Endodermal cell (in vitro differentiated cells): ENCODE measurements around the gene NHLH1. TPM values are rescaled to one million over a fixed set of nuclear protein-coding genes. Genes with fewer than 3 reads are reported as not detected.

Experiments used
- DNase-seq: peaks from one replicate; pipeline ENCODE4 v3.0.0-alpha.2; 2017
- H3K27ac ChIP-seq: 2 replicates; pipeline ENCODE4 v1.5.1; 2013; ENCODE audit warnings: mild to moderate bottlenecking, low read depth, low read length, moderate library complexity
- H3K27me3 ChIP-seq: 2 replicates; pipeline ENCODE4 v1.6.1; 2013; ENCODE audit warnings: mild to moderate bottlenecking, low read length, moderate library complexity; ENCODE audit not compliant: insufficient read depth, control insufficient read depth, poor library complexity, severe bottlenecking
- H3K36me3 ChIP-seq: 2 replicates; pipeline ENCODE4 v1.7.0; 2013; ENCODE audit warnings: mild to moderate bottlenecking, low read length, moderate library complexity; ENCODE audit not compliant: control insufficient read depth, insufficient read depth
- H3K4me1 ChIP-seq: one replicate; pipeline ENCODE4 v1.7.0; 2013; ENCODE audit warnings: low read length; ENCODE audit not compliant: control insufficient read depth, insufficient read depth
- H3K4me3 ChIP-seq: 2 replicates; pipeline ENCODE4 v1.5.1; 2013; ENCODE audit warnings: mild to moderate bottlenecking, low read length, moderate library complexity
- H3K9ac ChIP-seq: 2 replicates; pipeline ENCODE4 v1.6.1; 2013; ENCODE audit warnings: mild to moderate bottlenecking, low read length, moderate library complexity; ENCODE audit not compliant: poor library complexity, severe bottlenecking; ENCODE audit errors: extremely low read depth
- H3K9me3 ChIP-seq: 2 replicates; pipeline ENCODE4 v1.6.1; 2013; ENCODE audit warnings: mild to moderate bottlenecking, low read length, moderate library complexity; ENCODE audit not compliant: control insufficient read depth
- H3K27ac Mint-ChIP-seq: 2 replicates; pipeline ENCODE4 v1.8.0; 2020; ENCODE audit warnings: mixed read lengths
- H3K27me3 Mint-ChIP-seq: 2 replicates; pipeline ENCODE4 v1.8.0; 2021; ENCODE audit warnings: mild to moderate bottlenecking, mixed read lengths; ENCODE audit not compliant: insufficient read depth
- H3K36me3 Mint-ChIP-seq: 2 replicates; pipeline ENCODE4 v1.8.0; 2020; ENCODE audit warnings: low read depth, mixed read lengths
- H3K4me1 Mint-ChIP-seq: 2 replicates; pipeline ENCODE4 v1.8.0; 2020; ENCODE audit warnings: mixed read lengths
- H3K4me3 Mint-ChIP-seq: 2 replicates; pipeline ENCODE4 v1.8.0; 2020; ENCODE audit warnings: mild to moderate bottlenecking, moderate library complexity, mixed read lengths
- H3K9me3 Mint-ChIP-seq: 2 replicates; pipeline ENCODE4 v1.8.0; 2020; ENCODE audit warnings: mild to moderate bottlenecking, mixed read lengths
- CTCF ChIP-seq: fragments of 200-600 bp; sonication (generic); conservative IDR thresholded peaks from 2 replicates; pipeline ENCODE4 v1.5.0; 2021; ENCODE audit warnings: antibody characterized with exemption, mild to moderate bottlenecking
- WGBS, 2 experiments: methylation state at CpG; one replicate each; pipeline versions ENCODE4 v1.1.5 to v1.1.7; 2013; ENCODE audit warnings: missing lambda C conversion rate in 2 of 2, mixed read lengths in 1 of 2; ENCODE audit not compliant: insufficient coverage in 1 of 2, insufficient read length in 1 of 2; 5-methylcytosine and 5-hydroxymethylcytosine counted together
- total RNA-seq, 2 donors: library from RNA; stranded (reverse); fragmentation: NEBNext Ultra II Directional in 1 of 2; extraction: Animal tissue kit (Norgen Biotek cat#: 25700) in 1 of 2; gene quantifications; 2 replicates in 1 of 2; 3 replicates in 1 of 2; pipeline ENCODE4 v1.2.1, GENCODE V29; 2021

Gene NHLH1
- total RNA-seq, 2 donors from 2014 or later, result 0.31 to 0.57 TPM

- Mint-ChIP-seq H3K4me3 (no peak overlapping the region), H3K9me3 (no peaks in the 10 kb centered on the region), H3K27ac (no peak overlapping the region), H3K36me3 (peaks cover 61% of the 10 kb centered on the region), H3K4me1 (no peaks in the 10 kb centered on the region), H3K27me3 (no peaks in the 10 kb centered on the region)
- Histone ChIP-seq H3K4me3 (no peak overlapping the region), H3K27me3 (no peaks in the 10 kb centered on the region), H3K4me1 (no peaks in the 10 kb centered on the region), H3K27ac (no peak overlapping the region), H3K9ac (no peak overlapping the region), H3K36me3 (peaks cover 86% of the 10 kb centered on the region), H3K9me3 (no peaks in the 10 kb centered on the region)
- DNase-seq, result no peak
- no peak for TF ChIP-seq CTCF
Observed at GRCh38 chr1:160332516-160332915, 34.4 kb upstream of the NHLH1 start.

DNA sequence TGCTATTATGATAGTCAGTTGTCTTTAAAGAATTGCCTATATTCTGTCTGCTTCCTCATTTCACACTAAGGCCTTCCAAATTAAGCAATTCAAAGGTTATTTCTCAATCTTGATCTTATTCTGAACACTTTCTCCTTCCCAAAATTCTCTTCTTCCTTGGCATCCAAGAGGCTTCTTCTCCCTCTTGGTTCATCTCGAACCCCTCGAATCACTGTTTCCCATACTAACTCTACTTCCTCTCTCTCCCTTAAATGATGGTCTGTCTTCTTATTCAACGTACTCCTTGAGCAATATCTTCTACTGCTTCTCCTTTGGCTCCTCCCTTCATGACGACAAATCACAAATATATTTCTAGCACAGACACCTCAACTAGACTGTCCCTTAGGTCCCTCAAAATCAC is 28.3 kb upstream of the NHLH1 start:
- Histone ChIP-seq H3K4me3 (no peak overlapping the region), H3K27me3 (no peaks in the 10 kb centered on the region), H3K9ac (no peak overlapping the region), H3K4me1 (peaks cover 4% of the 10 kb centered on the region), H3K9me3 (no peaks in the 10 kb centered on the region), H3K36me3 (peaks cover 62% of the 10 kb centered on the region), H3K27ac (no peak overlapping the region)
- no peak overlapping the region for H3K27ac Mint-ChIP-seq
- DNase-seq, result no peak
- H3K27me3 Mint-ChIP-seq, result no peaks in the 10 kb centered on the region
- H3K4me3 Mint-ChIP-seq, result no peak overlapping the region
- TF ChIP-seq CTCF, result no peak
- H3K4me1 Mint-ChIP-seq, result peaks cover 17% of the 10 kb centered on the region
- 90 to 93% methylated on average over 4 of the region's 4 CpGs for WGBS, 2 experiments
- H3K36me3 Mint-ChIP-seq, result peaks cover 44% of the 10 kb centered on the region
- no peaks in the 10 kb centered on the region for H3K9me3 Mint-ChIP-seq

DNA sequence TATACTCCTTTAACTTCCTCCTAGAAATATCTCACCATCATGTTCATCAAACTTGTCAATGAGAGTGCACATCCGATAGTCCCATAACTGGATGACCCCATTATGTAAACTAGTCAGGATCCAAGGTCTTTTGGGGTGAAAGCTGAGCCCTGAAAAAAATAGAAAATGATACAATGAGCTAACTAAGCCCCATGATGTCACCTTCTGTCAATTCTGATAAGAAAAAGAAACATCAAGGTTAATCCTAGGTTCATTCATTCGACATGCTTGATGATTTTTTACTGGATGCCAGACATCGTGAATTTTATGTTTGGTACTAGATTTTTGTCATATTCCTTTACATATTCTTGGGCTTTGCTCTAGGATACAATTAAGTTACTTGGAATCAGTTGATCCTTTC is 26.7 kb upstream of the NHLH1 start:
- H3K27ac Mint-ChIP-seq, result no peak overlapping the region
- H3K27me3 Mint-ChIP-seq, result no peaks in the 10 kb centered on the region
- no peaks in the 10 kb centered on the region for H3K9me3 ChIP-seq
- H3K36me3 Mint-ChIP-seq, result peaks cover 45% of the 10 kb centered on the region
- H3K4me3 ChIP-seq, result peak overlapping the region; percentile 98
- no peak for DNase-seq
- H3K27ac ChIP-seq, result no peak overlapping the region
- no peaks in the 10 kb centered on the region for H3K9me3 Mint-ChIP-seq
- peaks cover 24% of the 10 kb centered on the region for H3K4me1 Mint-ChIP-seq
- H3K27me3 ChIP-seq, result no peaks in the 10 kb centered on the region
- no peak for TF ChIP-seq CTCF
- peaks cover 4% of the 10 kb centered on the region for H3K4me1 ChIP-seq
- 94 to 100% methylated on average over 1 to 3 of the region's 3 CpGs for WGBS, 2 experiments
- peaks cover 55% of the 10 kb centered on the region for H3K36me3 ChIP-seq
- H3K4me3 Mint-ChIP-seq, result no peak overlapping the region
- peak overlapping the region; percentile 97 for H3K9ac ChIP-seq
